AG09319 (cell line): ENCODE measurements around the gene SYF2.
"Not testable (repeated sequence)": the region's sequence is repeated elsewhere in the genome, so short reads cannot be mapped to it uniquely, and the experiment has no call there.

ENCODE experiments used
- DNase-seq: peaks from one replicate; pipeline ENCODE4 v3.0.0-alpha.2; 2010; ENCODE audit warnings: low read depth; ENCODE audit errors: extremely low read depth
- TF ChIP-seq, protein P1 (sequence below): IDR thresholded peaks from 2 replicates; pipeline ENCODE4 v1.5.1; 2011; ENCODE audit warnings: low read depth, mild to moderate bottlenecking, inconsistent platforms, low read length, moderate library complexity

SYF2 gene

DNA sequence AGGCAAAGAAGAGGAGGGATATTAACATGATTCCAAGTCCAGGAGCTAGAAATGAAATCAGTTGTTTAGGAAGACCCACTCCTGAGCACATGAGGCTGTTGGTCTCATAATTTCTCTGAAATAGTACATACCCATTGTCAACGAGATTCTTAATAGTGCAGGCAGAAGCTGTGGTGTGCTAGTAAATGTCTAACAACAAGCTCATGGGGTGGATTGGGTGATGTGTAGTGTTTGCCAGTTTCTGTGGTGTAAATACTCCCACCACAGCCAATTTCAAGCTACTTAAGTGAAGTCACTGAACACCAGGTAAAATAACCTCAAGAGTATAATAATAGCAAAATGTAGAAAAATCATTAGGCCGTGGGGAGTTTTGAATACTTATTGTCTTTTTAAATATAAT lies 42.0 kb downstream of the SYF2 start:
- DNase-seq = no peak
- TF ChIP-seq, protein P1, sequence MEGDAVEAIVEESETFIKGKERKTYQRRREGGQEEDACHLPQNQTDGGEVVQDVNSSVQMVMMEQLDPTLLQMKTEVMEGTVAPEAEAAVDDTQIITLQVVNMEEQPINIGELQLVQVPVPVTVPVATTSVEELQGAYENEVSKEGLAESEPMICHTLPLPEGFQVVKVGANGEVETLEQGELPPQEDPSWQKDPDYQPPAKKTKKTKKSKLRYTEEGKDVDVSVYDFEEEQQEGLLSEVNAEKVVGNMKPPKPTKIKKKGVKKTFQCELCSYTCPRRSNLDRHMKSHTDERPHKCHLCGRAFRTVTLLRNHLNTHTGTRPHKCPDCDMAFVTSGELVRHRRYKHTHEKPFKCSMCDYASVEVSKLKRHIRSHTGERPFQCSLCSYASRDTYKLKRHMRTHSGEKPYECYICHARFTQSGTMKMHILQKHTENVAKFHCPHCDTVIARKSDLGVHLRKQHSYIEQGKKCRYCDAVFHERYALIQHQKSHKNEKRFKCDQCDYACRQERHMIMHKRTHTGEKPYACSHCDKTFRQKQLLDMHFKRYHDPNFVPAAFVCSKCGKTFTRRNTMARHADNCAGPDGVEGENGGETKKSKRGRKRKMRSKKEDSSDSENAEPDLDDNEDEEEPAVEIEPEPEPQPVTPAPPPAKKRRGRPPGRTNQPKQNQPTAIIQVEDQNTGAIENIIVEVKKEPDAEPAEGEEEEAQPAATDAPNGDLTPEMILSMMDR = no peak

DNA sequence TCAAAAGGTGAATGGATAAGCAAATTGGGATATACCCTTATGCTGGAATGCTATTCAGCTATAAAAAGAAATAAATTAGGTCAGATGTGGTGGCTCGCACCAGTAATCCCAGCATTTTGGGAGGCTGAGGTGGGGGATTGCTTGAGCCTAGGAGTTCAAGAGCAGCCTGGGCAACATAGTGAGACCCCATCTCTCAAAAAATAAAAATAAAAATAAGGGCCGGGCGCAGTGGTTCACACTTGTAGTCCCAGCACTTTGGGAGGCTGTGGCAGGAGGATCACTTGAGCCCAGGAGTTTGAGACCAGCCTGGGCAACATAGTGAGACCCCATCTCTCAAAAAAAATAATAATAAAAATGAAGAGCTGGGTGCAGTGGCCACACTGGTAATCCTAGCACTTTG lies 44.4 kb downstream of the SYF2 start:
- not testable (repeated sequence) for DNase-seq

DNA sequence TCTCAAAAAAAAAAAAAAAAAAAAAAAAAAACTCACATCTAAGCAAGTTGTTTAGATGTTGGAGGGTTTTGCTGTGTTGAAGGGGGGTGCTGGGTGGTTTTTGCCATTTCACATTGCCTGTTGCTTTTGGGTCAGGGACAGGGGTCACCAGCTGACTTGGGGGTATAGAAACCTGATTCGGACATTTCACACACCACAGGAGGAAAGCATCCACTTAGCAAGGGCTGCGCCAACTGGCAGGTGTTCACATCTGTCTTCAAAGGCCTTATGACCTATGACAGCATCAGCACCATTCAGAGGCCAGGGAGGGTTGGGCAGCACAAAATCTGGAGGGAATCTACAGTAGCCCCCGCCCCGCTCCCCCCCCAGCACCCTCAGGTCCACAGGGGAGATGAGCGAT lies 45.2 kb downstream of the SYF2 start:
- no peak for DNase-seq
- TF ChIP-seq, protein P1 = no peak

DNA sequence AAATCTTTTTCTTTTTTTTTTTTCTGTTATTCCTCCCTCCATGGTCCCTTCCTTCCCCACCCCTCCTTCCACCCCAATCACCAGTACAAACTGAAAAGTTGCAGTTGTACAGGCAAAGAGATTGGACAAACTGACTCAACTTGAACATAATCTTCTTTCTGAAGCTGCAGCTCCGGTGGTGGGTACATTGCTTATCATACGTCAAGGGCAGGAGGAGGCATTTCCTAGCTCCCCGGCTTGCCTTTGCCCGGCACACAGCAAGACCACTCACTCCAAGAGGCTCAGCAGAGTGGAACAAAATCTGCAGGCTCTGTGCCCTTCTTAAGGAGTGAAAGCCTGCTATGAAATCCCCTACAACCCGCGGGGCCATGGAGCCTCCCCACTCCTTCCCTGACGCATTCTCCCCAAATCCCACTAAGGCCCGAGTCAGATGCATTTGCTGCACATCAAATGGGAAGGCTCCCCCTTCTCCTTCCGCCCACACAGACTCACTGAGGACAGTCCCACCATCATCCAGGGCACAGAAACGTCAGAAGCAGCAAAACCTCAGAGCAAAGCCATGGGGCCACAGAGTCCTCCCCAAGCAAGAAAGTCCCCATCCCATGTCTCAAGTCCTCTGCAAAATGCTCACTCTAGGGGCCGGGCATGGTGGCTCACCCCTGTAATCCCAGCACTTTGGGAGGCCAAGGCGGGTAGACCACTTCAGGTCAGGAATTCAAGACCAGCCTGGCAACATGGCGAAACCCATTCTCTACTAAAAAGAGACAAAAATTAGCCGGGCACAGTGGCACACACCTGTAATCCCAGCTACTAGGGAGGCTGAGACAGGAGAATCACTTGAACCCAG lies 45.9 kb downstream of the SYF2 start:
- TF ChIP-seq, protein P1 = no peak
- DNase-seq = no peak

DNA sequence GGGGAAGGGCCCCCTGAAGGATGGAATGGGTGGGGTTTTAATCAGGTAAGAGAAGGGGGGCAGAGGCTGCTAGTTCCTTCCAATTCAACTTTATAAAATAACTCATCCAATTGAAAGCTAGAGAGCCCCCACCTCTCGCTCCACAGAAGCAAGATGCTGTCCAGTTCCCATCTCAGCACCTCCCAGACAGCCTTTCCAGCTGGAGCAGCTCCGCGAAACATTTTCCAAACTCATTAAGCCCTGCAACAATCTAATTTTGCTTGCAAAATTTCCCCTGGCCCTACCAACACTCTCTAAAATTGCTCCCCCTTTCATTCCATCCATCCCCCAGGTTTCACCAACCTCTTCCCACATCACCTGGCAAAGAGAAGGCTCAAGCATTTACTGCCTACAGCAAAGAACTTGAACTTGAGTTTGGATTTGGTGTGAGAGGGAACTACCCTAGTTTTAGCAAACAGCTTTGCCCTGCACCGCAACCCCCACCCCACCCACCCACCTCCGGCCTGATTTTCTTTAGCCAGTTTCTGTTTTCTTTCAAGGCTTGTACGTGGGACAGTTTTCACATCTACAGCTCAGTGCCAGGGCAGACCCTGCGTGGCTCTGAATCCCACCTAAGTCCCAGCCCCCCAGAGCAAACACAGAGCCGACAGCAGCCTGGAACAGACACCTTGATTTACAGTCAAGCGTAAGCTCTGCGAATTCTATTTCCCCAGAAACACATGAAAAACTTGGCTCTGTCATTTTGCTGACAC lies 46.7 kb downstream of the SYF2 start:
- no peak for DNase-seq
- TF ChIP-seq, protein P1 = no peak

DNA sequence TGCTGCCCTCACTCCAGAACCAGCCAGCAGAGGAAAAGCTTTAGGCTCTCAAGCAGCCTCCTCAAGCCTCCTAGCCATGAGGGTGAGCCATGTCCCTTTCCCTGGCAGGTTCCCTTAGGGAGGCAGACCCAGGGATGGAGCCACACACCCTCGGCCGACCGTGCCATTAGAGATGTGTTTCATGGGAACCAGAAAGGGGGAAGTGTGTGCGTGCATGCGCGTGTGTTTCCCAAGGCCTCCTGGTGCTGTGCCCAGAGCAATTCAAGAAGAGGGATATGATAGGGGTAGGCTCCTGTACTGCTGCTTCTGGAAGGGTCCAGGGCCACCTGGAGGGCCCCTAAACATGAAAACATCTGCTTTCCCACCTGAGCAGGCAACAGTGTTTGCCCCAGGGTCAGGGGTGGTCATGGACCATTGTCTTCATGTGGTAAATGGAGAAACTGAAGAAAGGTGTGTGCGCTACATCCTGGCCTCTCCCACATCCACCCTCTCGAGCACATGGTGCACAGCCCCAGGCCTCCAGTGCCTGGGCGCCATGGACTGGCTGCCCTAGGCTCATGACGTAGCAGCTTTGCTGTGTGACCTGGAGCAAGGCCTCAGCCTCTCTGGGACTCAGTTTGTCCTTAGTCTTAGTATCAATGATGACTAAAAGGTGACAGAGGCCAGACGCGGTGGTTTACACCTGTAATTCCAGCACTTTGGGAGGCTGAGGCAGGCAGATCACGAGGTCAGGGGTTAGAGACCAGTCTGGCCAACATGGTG lies 48.1 kb downstream of the SYF2 start:
- TF ChIP-seq, protein P1 = no peak
- no peak for DNase-seq

DNA sequence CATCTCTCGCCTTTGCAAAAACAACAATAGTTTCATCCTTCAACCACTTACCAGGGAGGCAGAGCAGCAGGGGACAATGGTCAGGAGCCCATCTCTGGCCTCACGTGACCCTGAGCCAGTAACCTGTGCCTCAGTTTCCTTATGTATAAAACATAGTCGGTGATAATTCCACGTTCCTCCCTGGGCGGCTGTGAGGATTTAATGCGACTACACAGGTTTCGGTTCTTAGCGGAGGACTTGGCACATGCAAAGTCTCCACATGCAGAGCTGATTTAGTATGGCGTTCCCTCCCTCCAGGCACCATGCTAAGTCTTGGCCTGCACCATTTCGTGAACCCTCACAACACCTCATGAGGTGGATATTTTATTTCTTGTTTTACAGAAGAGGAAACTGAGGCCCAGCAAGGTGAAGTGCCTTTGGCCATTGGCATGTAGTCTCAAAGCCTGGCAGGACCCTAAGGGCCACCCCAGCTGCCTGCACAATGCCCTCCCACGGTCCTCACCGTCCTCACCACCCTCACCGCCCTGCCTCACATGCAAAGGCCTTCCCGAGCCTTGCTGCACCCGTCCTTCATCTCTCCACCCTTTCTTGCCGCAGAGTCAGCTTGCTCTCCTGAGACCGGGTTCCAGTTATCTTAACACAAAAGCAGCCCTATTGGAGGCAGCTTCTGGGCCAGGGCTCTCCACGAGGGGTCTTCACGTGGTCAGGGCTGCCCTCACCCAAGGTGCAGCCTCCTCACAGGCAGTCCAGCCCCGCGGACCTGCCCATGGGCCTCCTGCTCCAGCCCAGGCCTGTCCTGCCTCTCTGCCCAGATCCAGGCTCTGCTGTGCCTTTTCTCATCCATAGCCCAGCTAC lies 48.9 kb downstream of the SYF2 start:
- no peak for DNase-seq
- TF ChIP-seq, protein P1 = no peak
